Left cardiac atrium (tissue), 4 donors: Measurements from ENCODE around the gene AKAP13. TPM values are rescaled to one million over a fixed set of nuclear protein-coding genes. Genes with fewer than 3 reads are reported as not detected.

Source experiments
- ATAC-seq, 2 donors: fragments of 200-7000 bp; cut with Tn5 transposase; one replicate each; pipeline ENCODE4 v1.9.1; 2020; ENCODE audit warnings: mild to moderate bottlenecking in 2 of 2, moderate library complexity in 2 of 2
- DNase-seq: peaks from one replicate; pipeline ENCODE4 v3.0.0-alpha.2; 2020
- intact Hi-C, 2 donors: fragments of 100-400 bp; cut with DNase I; formaldehyde crosslinking; loops; one replicate each; pipeline versions ENCODE4 v1.14.1 to v1.15.1; 2022 to 2023
- total RNA-seq, 2 donors: library from RNA; stranded (reverse); fragmentation: NEBNext Ultra II Directional; extraction: Animal tissue kit (Norgen Biotek cat#: 25700); gene quantifications; one replicate each; pipeline ENCODE4 v1.2.1, GENCODE V29; 2021
- donor health status: DM: no; HTN: yes; CAD: no.
- donor health status: DM: no; HTN: yes; CAD: no; lungs with severe emphysema.
- donor health status: DM: yes; HTN: yes; CAD: no.
- donor health status: Dilated cardiomyopathy.

AKAP13 gene
- total RNA-seq, 2 donors from 2014 or later = 217 to 302 TPM

DNA sequence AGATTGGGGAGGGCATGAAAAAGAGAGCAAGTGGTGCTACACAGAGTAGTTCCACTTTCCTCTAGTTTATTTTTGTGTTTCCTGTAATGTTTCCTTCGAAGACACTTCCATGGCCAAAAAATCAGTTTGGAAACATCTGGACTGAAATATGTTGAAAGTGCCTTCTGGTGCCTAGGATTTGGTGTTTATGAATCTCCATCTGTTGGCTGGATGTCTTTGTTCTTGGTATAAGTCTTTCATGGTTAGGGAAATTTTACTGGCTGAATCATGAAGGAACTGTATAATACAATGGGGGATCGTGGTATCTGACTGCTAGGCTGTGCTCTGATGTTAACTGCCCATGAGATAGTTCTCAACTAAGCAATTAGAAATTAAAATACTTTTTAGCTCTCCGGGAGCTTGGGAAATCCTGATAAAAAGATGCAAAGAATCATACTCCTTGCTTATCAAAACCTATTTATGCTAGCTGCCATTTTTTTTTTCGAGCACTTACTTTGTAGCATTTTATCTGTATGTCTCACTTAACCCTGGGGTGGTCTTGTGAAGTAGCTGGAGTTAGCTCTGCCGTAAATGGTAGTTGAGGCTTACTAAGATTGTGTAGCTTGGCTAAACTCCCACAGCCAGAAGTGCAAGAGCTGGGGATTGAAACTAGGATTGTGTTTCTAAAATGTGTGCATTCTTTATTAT lies 21.9 kb downstream of the AKAP13 start:
- intact Hi-C loops = no loop called here
- DNase-seq = no peak
- ATAC-seq = peak; percentile 31 to 46

DNA sequence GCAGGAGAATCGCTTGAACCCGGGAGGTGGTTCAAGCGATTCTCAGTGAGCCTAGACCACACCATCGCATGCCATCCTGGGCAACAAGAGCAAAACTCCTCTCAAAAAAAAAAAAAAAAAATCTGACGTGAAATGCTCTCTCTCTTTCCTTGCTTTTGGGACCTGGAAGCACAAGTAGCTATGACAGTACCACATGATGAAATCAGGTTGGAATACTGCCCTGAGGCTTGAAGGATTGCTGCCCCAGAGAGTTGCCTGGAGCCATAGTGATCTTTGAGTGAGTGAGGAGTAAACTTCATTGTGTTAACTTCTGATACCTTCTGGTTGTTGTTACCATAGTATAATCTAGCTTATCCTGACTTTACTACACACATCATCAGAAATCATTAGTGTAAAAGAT lies 23.3 kb downstream of the AKAP13 start:
- no peak for DNase-seq
- intact Hi-C loops = no loop called here

GRCh38 chr15:85404176-85404917 lies 23.9 kb downstream of the AKAP13 start:
- DNase-seq (no peak), ATAC-seq (no peak)
- intact Hi-C loops = no loop called here

More for the DNA sequence above, 23.3 kb downstream of the AKAP13 start:
- ATAC-seq = peak in 1 of 2 donors; percentile 45

GRCh38 chr15:85404918-85405866 lies 24.8 kb downstream of the AKAP13 start:
- intact Hi-C loops = no loop called here
- no peak for DNase-seq
- ATAC-seq = no peak

GRCh38 chr15:85406916-85407315 lies 26.5 kb downstream of the AKAP13 start:
- ATAC-seq (no peak), DNase-seq (no peak)
- intact Hi-C loops = no loop called here

- peak; percentile 34 to 85 for ATAC-seq
- no peak for DNase-seq
- intact Hi-C loops = no loop called here
These were observed 27.2 kb downstream of the AKAP13 start for GRCh38 chr15:85407421-85408269.

GRCh38 chr15:85408270-85408746 lies 27.9 kb downstream of the AKAP13 start:
- ATAC-seq = no peak
- intact Hi-C loops = no loop called here
- DNase-seq = no peak

- ATAC-seq (no peak), DNase-seq (no peak)
- intact Hi-C loops = no loop called here
These were observed 31.7 kb downstream of the AKAP13 start for GRCh38 chr15:85412066-85412465.

DNA sequence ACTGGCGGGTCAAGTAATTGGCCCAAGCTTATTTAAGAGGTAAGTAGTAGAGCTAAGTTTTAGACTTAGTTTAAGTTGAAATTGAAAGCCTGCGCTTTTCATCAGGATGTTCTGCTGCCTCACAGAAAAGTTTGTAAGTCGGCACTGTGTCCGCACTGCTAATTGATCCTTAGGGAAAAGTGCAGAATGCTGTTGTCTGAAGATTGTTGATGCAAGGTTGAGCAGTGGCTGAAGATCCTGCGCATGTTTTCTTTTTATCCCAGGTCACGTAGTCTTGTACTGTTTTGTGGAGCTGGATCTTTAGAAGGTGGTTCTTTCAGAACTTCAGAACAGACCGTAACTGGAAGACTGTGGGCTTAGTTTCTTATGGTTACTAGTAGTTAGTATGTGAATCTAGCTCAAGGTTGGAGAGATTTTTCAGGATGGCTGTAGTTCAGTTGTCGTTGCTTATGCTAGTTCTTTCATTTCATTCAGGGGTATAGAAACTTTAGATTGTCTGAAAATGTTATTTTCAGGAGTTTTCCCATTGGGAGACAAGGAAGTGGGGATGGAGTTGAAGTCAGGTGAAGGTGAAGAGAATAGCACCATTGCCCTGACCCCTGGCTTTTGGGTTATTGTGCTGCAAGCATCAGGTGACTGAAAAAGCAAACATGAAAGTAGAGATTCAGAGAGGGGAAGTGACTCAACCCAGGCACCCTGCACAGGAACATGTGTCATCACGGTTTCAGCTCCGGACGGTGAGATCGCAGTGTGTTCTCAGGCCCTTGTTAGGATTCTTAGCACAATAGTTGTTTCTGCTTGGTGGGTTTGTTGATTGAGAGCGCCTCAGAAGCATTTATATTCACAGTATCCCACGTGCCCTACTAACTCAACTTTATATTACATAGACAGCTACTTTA lies 32.8 kb downstream of the AKAP13 start:
- intact Hi-C loops = no loop called here

DNA sequence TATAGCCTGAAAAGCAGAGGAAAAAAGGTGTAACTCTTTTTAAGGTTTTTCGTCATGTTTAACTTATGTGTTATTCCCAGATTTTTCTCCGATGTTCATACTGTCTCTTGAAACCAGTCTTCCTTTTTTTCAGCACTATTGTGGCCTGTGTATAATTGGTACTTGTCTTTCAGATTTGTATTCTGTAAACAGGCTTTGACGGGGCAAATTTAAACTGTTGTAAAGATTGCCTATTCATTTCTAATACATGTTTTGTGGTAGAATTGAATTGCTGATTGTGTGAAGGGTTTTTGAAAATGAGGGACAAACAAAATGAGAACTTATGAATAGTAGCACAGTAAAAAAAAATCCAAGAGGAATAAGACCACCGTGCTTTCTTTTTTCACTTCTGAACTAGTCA lies 33.6 kb downstream of the AKAP13 start:
- ATAC-seq (no peak), DNase-seq (no peak)
- intact Hi-C loops = no loop called here

More for the DNA sequence above, 32.8 kb downstream of the AKAP13 start:
- peak; percentile 65 for DNase-seq
- ATAC-seq = peak; percentile 73 to 91

- intact Hi-C loops = no loop called here
These were observed 34.1 kb downstream of the AKAP13 start for GRCh38 chr15:85414495-85414894.

DNA sequence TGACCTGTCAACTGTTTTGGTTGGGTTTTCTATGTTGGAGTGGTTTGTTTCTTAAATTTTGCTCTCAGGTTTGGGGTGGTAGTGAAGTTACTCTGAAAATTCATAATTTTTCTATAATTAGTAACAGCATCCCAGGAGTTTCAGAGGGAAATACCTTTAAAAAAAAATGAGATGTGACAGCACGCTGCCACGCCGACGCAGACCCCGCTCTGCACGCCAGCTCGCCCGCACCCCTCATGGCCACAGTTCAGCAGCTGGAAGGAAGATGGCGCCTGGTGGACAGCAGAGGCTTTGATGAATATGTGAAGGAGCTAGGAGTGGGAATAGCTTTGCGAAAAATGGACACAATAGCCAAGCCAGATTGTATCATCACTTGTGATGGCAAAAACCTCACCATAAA lies 34.6 kb downstream of the AKAP13 start:
- DNase-seq = no peak
- no peak for ATAC-seq
- intact Hi-C loops = no loop called here

More at GRCh38 chr15:85414495-85414894, 34.1 kb downstream of the AKAP13 start:
- ATAC-seq (peak in 1 of 2 donors; percentile 24), DNase-seq (no peak)

DNA sequence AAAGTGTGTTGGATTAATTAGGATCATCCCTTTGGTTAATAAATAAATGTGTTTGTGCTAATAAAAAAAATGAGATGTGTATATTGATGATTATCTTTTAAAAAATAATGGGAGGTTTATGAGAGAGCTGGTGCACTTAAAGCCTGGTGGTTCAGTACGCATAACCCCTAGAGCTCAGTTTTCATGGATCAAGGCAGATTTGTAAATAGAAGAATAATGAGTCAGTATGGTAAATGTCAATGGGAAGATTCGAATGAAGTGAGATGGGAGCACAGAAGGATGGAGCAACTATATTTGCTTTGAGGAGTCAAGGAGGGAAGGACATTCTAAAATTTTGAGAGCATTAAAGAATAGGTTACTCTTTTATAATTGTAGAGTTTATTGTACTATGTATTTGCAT lies 35.4 kb downstream of the AKAP13 start:
- ATAC-seq (no peak), DNase-seq (no peak)
- intact Hi-C loops = no loop called here

DNA sequence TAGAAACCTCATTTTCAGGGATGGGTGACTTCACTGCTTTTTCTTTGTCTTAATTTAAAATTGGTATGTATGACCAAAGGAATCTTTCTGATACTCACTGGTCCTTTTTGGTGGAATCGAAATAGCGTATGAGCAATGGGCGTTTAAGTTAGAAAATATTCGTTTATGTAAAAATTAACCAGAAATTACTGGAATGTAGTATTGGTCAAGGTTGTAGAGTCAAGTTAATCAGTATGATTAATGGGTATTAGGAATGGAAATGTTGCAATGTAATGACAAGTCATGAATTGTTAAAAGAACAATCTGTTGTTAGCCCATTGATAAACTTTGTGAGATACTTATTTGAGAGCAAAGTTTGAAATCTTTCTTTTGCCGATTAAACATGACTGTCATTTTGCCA lies 36.9 kb downstream of the AKAP13 start:
- intact Hi-C loops = no loop called here
- ATAC-seq (no peak), DNase-seq (no peak)

DNA sequence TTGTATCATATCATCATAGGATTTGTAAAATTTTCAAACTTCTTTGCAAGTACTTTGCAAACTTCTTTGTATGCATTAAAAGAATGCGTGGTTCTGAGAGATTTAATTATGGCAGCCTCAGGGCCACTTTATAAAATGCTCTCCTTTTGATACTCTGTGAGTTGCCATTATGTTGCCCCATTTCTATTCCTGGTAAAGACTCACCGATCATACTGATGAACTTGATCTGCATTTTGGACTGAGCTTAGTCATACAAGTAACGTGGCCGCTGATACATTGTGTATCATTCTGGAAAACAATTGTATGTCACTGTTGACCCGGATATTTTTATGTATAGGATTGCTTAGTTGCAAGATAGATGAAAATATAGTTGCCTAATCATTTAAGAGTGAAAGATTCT lies 38.8 kb downstream of the AKAP13 start:
- no peak for ATAC-seq
- no peak for DNase-seq
- intact Hi-C loops = no loop called here

GRCh38 chr15:85421116-85421925 lies 40.9 kb downstream of the AKAP13 start:
- intact Hi-C loops = no loop called here
- ATAC-seq = peak in 1 of 2 donors; percentile 72
- no peak for DNase-seq

GRCh38 chr15:85422607-85423006 lies 42.2 kb downstream of the AKAP13 start:
- DNase-seq = no peak
- intact Hi-C loops = no loop called here
- no peak for ATAC-seq
